Measurements from ENCODE around the gene PTPRT.

Gene PTPRT

DNA sequence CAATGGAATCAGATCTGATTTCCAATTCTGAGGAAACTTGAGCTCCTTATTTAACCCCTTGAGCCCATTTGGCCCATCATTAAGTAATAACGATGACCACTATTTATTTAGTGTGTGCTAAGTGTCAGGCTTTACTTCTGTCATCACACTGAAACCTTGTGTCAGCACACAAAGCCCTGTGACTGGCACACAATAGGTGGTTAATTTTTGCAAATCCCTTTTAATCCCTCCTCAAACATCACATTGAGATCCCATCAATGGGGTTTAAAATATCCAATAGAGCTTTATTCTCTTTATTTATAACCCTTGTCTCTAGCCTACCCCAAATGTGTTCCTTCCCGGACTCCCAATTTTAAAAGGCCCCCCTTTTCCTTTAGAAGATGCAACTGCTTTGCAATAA is 914.7 kb downstream of the PTPRT start:
- peaks cover 24% of the 10 kb centered on the region for H3K9me3 Mint-ChIP-seq
- no peaks in the 10 kb centered on the region for H3K4me1 Mint-ChIP-seq
- no peak overlapping the region for H3K4me3 Mint-ChIP-seq
- DNase-seq (ENCODE audit: low spot score in 2 of 2): no peak
- no peaks in the 10 kb centered on the region for H3K27me3 Mint-ChIP-seq
- H3K36me3 Mint-ChIP-seq (ENCODE audit: insufficient read depth): no peaks in the 10 kb centered on the region
- no peak overlapping the region for H3K27ac Mint-ChIP-seq (ENCODE audit: low read depth)
- no peak for ATAC-seq (replicated peaks; ENCODE audit: extremely low read depth, poor library complexity, severe bottlenecking)

DNA sequence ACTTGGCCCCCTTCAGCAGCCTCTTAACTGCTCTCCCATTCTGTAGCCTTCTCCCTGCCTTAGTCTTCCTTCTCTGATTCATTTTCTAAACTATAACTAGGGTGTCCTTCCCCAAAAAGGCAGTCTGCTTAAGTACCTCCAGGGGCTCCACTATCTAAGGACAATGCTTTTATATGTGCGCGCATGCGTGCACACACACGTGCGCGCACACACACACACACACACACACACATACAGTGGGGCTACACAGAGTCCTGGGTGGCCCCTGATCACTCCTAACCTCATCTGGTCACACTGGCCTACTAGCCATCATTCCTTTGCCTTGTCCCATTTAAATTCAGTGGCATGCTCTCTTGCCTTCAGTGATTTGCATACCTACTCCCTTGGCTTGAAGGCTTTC is 917.2 kb downstream of the PTPRT start:
- H3K27ac Mint-ChIP-seq (ENCODE audit: low read depth): no peak overlapping the region
- no peak for ATAC-seq (replicated peaks; ENCODE audit: extremely low read depth, poor library complexity, severe bottlenecking)
- H3K27me3 Mint-ChIP-seq: no peaks in the 10 kb centered on the region
- no peak for DNase-seq (ENCODE audit: low spot score in 2 of 2)
- no peaks in the 10 kb centered on the region for H3K4me1 Mint-ChIP-seq
- peaks cover 18% of the 10 kb centered on the region for H3K9me3 Mint-ChIP-seq
- no peaks in the 10 kb centered on the region for H3K36me3 Mint-ChIP-seq (ENCODE audit: insufficient read depth)
- no peak overlapping the region for H3K4me3 Mint-ChIP-seq

DNA sequence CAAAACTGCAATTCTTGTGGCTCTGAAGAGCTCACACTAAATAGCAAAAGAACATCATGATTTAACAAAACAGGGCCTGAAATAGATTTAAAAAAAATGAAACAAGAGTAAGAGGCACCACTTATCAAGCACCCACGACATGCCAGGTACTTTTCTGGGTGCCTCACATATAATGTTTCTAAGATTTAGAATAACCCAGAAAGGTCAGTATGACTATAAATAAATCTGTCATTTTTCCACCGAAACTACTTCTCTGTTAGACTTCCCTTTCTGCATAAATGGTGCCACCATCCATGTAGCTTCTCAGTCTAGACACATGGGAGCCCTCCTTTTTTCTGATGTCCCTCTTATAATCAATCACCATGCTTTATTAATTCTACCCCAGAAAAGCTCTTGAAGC is 919.2 kb downstream of the PTPRT start:
- Mint-ChIP-seq H3K4me3 (no peak overlapping the region), H3K9me3 (peaks cover 18% of the 10 kb centered on the region), H3K27me3 (no peaks in the 10 kb centered on the region), H3K4me1 (no peaks in the 10 kb centered on the region), H3K27ac (ENCODE audit: low read depth) (no peak overlapping the region), H3K36me3 (ENCODE audit: insufficient read depth) (no peaks in the 10 kb centered on the region)
- no peak for ATAC-seq (replicated peaks; ENCODE audit: extremely low read depth, poor library complexity, severe bottlenecking)
- no peak for DNase-seq (ENCODE audit: low spot score in 2 of 2)

DNA sequence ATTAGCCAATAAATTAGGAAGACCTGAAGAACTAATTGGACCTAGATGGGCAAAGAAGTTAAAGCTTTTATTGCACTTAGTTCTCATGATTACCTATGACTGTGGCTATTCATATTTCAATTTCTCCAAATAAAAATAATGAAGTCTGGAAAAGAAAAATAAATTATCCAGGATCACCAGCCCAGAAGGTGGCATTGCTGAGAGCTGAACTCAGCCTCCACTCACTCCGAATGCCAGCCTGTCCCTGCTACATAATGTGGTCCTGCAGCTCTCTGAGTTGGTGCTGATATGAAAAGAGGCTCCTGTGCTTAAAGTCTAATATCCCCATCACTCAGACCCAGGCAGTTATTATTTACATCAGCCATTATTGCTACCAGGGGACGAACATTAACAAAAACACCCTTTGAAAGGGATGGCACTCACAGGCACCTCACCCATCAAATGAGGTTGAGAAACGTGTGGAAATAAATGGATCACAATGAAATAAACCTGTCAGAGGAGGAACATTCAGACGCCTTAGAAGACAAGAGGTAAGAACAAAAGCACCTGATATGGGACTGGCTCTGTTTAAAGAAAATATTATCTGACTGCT is 921.8 kb downstream of the PTPRT start:
- Mint-ChIP-seq H3K36me3 (ENCODE audit: insufficient read depth) (no peaks in the 10 kb centered on the region), H3K4me3 (no peak overlapping the region), H3K27ac (ENCODE audit: low read depth) (no peak overlapping the region), H3K9me3 (peaks cover 16% of the 10 kb centered on the region), H3K4me1 (no peaks in the 10 kb centered on the region), H3K27me3 (no peaks in the 10 kb centered on the region)
- ATAC-seq (replicated peaks; ENCODE audit: extremely low read depth, poor library complexity, severe bottlenecking) (no peak), DNase-seq (ENCODE audit: low spot score in 2 of 2) (no peak)

DNA sequence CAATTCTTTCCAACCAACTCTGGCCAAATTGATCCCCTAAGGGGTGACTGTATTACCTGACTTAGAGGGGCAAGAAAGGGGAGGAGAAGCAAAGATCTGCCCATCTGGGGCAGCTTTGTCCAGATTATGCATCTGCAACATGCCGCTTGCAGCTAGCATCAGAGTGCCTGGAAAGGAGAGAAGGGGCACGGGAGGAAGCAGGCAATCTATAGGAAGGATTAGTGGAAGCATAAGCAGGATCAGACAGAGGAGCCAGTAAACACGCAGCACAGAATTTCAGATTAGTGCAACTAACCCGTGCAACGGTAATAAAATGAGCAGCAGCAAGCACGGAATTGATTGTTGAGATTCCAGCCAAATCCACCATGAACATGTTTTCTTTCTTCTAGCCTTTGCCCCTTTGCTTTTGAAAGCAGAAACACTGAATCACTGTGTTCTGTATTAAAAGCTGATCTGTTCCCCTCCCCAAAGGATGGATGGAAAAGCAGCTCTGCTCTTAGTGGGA is 927.9 kb downstream of the PTPRT start:
- no peak overlapping the region for H3K4me3 Mint-ChIP-seq
- H3K9me3 Mint-ChIP-seq: no peaks in the 10 kb centered on the region
- H3K4me1 Mint-ChIP-seq: no peaks in the 10 kb centered on the region
- no peaks in the 10 kb centered on the region for H3K36me3 Mint-ChIP-seq (ENCODE audit: insufficient read depth)
- H3K27ac Mint-ChIP-seq (ENCODE audit: low read depth): no peak overlapping the region
- H3K27me3 Mint-ChIP-seq: no peaks in the 10 kb centered on the region
- no peak for DNase-seq (ENCODE audit: low spot score in 2 of 2)
- ATAC-seq (replicated peaks; ENCODE audit: extremely low read depth, poor library complexity, severe bottlenecking): no peak

DNA sequence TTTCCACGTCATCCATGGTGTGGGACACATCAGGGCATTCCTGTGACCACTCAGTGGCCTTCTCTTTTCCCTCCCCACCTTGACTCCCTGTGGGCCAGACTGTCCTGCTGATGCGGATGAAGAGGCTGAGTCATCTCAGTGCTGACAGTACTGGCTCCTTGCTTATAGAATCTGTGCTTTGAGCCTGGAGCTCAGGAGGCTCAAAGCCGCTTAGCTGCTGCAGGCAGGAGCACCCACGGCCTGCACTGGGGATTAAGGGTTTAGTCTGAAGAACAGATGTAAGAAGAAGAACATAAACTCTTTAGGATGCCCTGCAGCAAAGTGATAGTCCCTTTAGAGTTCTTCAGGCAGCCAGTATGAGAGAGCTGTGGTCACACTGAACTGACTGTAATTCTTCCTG is 929.5 kb downstream of the PTPRT start:
- Mint-ChIP-seq H3K36me3 (ENCODE audit: insufficient read depth) (no peaks in the 10 kb centered on the region), H3K4me1 (no peaks in the 10 kb centered on the region), H3K27me3 (no peaks in the 10 kb centered on the region), H3K27ac (ENCODE audit: low read depth) (no peak overlapping the region), H3K9me3 (no peaks in the 10 kb centered on the region), H3K4me3 (no peak overlapping the region)
- DNase-seq (ENCODE audit: low spot score in 2 of 2) (no peak), ATAC-seq (replicated peaks; ENCODE audit: extremely low read depth, poor library complexity, severe bottlenecking) (no peak)

DNA sequence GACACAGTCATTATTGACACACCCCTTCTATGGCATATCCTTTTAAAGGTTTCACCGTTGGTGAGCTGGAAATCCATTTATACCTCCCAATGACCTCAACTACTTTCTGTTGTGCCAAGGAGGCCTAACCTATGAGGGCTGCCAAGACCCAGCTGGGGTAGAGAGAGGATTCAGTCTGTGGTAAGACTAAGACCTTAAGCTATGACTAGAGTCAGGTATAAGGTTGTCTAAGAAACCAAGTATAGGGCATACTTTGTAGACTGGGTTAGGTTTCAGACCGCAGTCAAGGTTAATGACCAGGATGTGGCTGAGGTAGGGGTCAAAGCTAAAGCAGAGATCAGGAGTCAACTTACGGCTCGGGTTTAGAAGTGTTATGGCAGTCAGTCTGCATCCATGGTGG is 930.3 kb downstream of the PTPRT start:
- Mint-ChIP-seq H3K4me1 (no peaks in the 10 kb centered on the region), H3K27ac (ENCODE audit: low read depth) (no peak overlapping the region), H3K9me3 (no peaks in the 10 kb centered on the region), H3K36me3 (ENCODE audit: insufficient read depth) (no peaks in the 10 kb centered on the region), H3K27me3 (no peaks in the 10 kb centered on the region), H3K4me3 (no peak overlapping the region)
- ATAC-seq (replicated peaks; ENCODE audit: extremely low read depth, poor library complexity, severe bottlenecking) (no peak), DNase-seq (ENCODE audit: low spot score in 2 of 2) (no peak)

DNA sequence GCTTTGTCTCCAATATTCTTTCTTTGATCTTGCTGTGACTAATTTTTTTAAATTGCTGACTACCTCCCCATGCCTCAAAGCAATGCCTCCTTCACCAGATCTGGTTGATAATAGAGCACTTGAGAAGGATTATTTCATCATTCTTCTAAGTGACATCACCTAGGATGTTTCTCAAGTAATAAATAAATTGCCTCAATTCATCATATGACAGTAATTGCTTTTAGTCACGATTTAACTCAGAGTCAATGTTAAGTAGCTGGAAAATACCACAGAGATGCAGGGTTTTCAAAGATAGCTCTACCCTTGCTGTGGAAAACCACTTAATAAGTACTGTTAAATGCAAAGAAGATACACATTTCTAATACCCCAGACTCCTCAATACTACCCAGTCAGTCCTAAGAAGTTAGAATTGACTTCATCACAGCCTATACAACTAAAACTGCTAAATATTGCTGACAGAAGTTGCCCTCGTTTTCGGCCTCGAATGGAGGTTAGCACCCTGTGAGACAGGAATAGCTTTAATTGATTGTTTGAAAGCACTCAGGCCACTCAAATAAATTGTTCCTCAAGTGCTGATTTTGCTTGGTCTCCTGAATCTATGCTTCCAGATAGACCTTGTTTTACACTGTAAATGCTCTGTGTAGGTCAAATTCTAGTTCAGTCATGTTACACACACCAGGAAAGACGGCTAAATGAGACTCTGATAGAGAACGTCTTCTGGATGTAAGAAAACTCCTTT is 931.0 kb downstream of the PTPRT start:
- Mint-ChIP-seq H3K9me3 (no peaks in the 10 kb centered on the region), H3K4me1 (no peaks in the 10 kb centered on the region), H3K4me3 (no peak overlapping the region), H3K36me3 (ENCODE audit: insufficient read depth) (no peaks in the 10 kb centered on the region), H3K27me3 (no peaks in the 10 kb centered on the region), H3K27ac (ENCODE audit: low read depth) (no peak overlapping the region)
- no peak for ATAC-seq (replicated peaks; ENCODE audit: extremely low read depth, poor library complexity, severe bottlenecking)
- DNase-seq (ENCODE audit: low spot score in 2 of 2): no peak

DNA sequence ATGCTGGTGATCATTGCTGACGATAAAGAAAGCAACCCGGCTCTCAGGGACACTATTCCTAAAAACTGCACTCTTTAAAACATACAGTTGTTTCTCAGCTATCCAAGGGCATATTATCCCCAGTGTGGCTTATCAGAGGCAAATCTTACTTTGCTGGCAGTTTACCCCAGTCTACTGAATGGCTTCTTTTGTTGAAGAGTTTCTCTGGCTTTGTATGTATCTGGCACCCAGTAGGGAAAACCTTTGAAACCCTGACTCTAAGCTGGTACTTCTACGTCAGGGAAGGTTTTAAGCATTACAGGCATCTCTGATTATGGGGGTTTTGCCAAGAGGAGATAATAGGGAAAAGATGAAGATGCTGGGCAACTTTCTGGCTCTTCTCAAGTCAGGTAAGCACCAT is 933.9 kb downstream of the PTPRT start:
- Mint-ChIP-seq H3K27ac (ENCODE audit: low read depth) (no peak overlapping the region), H3K4me3 (no peak overlapping the region), H3K4me1 (no peaks in the 10 kb centered on the region), H3K27me3 (no peaks in the 10 kb centered on the region), H3K36me3 (ENCODE audit: insufficient read depth) (no peaks in the 10 kb centered on the region), H3K9me3 (peaks cover 12% of the 10 kb centered on the region)
- no peak for ATAC-seq (replicated peaks; ENCODE audit: extremely low read depth, poor library complexity, severe bottlenecking)
- DNase-seq (ENCODE audit: low spot score in 2 of 2): no peak

DNA sequence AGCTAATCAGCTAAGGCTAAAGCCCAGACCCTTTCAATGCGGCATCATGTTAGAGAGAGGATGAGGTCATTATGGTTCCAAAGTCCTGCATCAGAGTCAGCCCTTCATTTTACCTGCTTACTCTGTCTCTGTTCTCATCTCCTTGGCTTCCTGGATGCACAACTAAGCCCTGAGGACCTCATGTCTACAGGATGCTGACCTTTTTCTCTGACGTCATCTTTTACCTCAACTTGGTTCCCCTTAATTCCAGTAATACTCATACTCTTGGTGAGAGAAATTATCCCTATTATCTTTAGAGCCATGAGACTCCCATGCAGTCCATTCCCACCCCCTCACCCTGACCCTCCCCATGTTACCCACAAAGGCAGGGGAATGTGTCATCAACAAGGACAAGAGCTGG is 935.0 kb downstream of the PTPRT start:
- no peak overlapping the region for H3K4me3 Mint-ChIP-seq
- H3K36me3 Mint-ChIP-seq (ENCODE audit: insufficient read depth): no peaks in the 10 kb centered on the region
- DNase-seq (ENCODE audit: low spot score in 2 of 2): no peak
- no peaks in the 10 kb centered on the region for H3K4me1 Mint-ChIP-seq
- H3K9me3 Mint-ChIP-seq: peaks cover 12% of the 10 kb centered on the region
- no peak for ATAC-seq (replicated peaks; ENCODE audit: extremely low read depth, poor library complexity, severe bottlenecking)
- H3K27ac Mint-ChIP-seq (ENCODE audit: low read depth): no peak overlapping the region
- H3K27me3 Mint-ChIP-seq: no peaks in the 10 kb centered on the region

DNA sequence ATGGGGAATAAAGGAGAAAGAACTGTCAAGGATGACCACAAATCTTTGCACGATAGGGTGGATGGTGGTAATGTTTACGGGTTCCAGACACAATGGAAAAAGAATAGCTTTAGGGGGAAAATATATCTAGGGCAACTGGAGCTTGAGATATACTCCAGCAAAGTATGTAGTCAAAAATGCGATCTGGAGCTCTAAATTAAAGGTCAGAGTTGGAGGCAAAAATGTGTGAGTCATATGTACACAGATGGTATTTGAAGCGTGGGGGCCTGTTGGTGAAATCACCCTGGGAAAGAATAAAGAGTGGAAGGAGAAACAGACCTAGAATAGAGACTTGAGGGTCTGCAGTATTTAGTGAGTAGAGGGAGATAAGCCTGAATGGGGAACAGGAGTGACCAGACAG is 937.6 kb downstream of the PTPRT start:
- Mint-ChIP-seq H3K4me3 (no peak overlapping the region), H3K27ac (ENCODE audit: low read depth) (no peak overlapping the region), H3K36me3 (ENCODE audit: insufficient read depth) (no peaks in the 10 kb centered on the region), H3K4me1 (no peaks in the 10 kb centered on the region), H3K9me3 (peaks cover 18% of the 10 kb centered on the region), H3K27me3 (no peaks in the 10 kb centered on the region)
- no peak for ATAC-seq (replicated peaks; ENCODE audit: extremely low read depth, poor library complexity, severe bottlenecking)
- DNase-seq (ENCODE audit: low spot score in 2 of 2): no peak

DNA sequence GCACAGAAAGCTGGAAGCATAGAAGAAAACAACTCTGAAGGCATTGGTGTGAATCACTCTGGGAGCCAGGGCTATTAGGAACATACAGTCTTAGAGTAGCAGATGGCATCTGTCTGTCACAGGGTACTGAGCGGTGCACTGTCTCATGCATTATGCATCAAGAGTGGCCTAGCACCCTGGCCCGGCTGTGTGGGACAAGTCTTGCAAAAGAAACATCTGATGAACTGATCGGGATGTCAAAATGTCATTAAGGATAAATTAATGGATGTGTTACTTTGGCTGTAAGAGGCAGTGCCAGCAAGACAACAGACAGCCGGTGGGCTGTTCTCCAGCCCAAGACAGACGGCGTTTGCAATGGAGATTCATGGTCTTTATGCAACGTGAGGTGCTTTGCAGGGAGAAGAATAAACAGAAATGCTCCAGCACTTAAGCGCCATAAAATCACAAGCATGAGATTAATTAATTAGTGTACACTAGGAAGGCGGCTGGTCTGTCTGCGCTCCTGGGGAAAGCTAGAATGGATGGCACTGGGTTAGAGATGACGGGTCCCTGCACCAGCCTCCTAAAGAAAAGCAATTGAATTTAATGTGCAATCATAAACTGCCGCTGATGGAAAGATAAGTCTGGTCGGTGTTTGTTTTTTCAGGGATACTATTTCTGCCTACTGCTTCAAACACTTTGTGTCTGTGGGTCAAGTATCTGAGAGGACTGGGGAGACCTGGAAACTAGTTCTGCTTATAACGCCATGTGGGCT is 970.9 kb downstream of the PTPRT start:
- no peaks in the 10 kb centered on the region for H3K27me3 Mint-ChIP-seq
- no peak for DNase-seq (ENCODE audit: low spot score in 2 of 2)
- no peak overlapping the region for H3K27ac Mint-ChIP-seq (ENCODE audit: low read depth)
- no peak for ATAC-seq (replicated peaks; ENCODE audit: extremely low read depth, poor library complexity, severe bottlenecking)
- peaks cover 24% of the 10 kb centered on the region for H3K9me3 Mint-ChIP-seq
- no peak overlapping the region for H3K4me3 Mint-ChIP-seq
- no peaks in the 10 kb centered on the region for H3K4me1 Mint-ChIP-seq
- no peaks in the 10 kb centered on the region for H3K36me3 Mint-ChIP-seq (ENCODE audit: insufficient read depth)

DNA sequence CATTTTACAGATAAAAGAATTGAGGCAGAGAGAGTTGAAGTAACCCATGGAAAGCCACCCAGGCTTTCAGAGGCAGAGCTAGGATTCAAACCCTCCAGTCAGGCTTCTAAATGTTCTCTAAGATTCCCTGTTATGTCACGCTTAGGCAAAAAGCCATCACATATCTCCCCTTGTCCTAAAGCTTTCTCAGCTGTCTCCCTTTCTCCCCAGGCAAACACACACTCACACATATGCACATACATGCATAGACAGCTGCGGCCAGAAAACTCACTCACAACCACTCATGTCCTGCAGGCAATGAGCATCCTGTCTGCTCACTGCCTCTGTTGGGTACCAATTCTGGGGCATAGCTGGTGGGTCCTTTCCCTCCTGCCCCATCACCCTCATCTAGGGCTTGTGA is 975.6 kb downstream of the PTPRT start:
- Mint-ChIP-seq H3K4me1 (no peaks in the 10 kb centered on the region), H3K9me3 (peaks cover 25% of the 10 kb centered on the region), H3K4me3 (no peak overlapping the region), H3K27ac (ENCODE audit: low read depth) (no peak overlapping the region), H3K36me3 (ENCODE audit: insufficient read depth) (no peaks in the 10 kb centered on the region), H3K27me3 (no peaks in the 10 kb centered on the region)
- DNase-seq (ENCODE audit: low spot score in 2 of 2) (no peak), ATAC-seq (replicated peaks; ENCODE audit: extremely low read depth, poor library complexity, severe bottlenecking) (no peak)
